OCI-LY7 (cell line): ENCODE data around the gene TBC1D1. TPM values are rescaled to one million over a fixed set of nuclear protein-coding genes. Genes with fewer than 3 reads are reported as not detected.

Experiments used
- BruUV-seq: library from RNA; stranded (reverse); fragments of 400-500 nt; replicated peaks from 2 replicates; lab custom pipeline; 2021; lab: Mats Ljungman, UMichigan
- CTCF ChIA-PET: fragments of 300-600 bp; sonication (Branson Sonifier 250); formaldehyde crosslinking; loops from one replicate; lab custom pipeline; 2022; ENCODE audit warnings: antibody characterized with exemption; ENCODE audit not compliant: unreplicated experiment; lab: Charles Lee
- POLR2A ChIA-PET: fragments of 300-600 bp; sonication (Branson Sonifier 250); formaldehyde crosslinking; loops from one replicate; lab custom pipeline; 2022; ENCODE audit warnings: antibody characterized with exemption; lab: Charles Lee
- DNase-seq: peaks from one replicate; pipeline ENCODE4 v3.0.0-alpha.2; 2015; ENCODE audit warnings: low spot score
- H2AFZ ChIP-seq: fragments of 200-600 bp; sonication (generic), shearing (Covaris generic); 2 replicates; pipeline ENCODE4 v1.6.1; 2014; ENCODE audit warnings: mild to moderate bottlenecking, antibody characterized with exemption, low read length, moderate library complexity
- H3K27ac ChIP-seq: fragments of 200-600 bp; sonication (generic); 2 replicates; pipeline ENCODE4 v1.5.1; 2014; ENCODE audit warnings: mixed run types, low read depth, mild to moderate bottlenecking, moderate library complexity, low read length, inconsistent platforms; ENCODE audit not compliant: poor library complexity, severe bottlenecking
- H3K36me3 ChIP-seq: fragments of 200-600 bp; sonication (generic); 2 replicates; pipeline ENCODE4 v1.6.1; 2014; ENCODE audit warnings: mild to moderate bottlenecking, antibody characterized with exemption, low read length, moderate library complexity, mixed read lengths; ENCODE audit not compliant: insufficient read depth
- H3K4me1 ChIP-seq: fragments of 200-600 bp; sonication (generic); 2 replicates; pipeline ENCODE4 v1.5.1; 2014; ENCODE audit warnings: mild to moderate bottlenecking, low read length; ENCODE audit not compliant: insufficient read depth, poor library complexity, severe bottlenecking
- H3K4me2 ChIP-seq: fragments of 200-600 bp; sonication (generic); 2 replicates; pipeline ENCODE4 v1.6.1; 2014; ENCODE audit warnings: mild to moderate bottlenecking, low read length
- H3K4me3 ChIP-seq: fragments of 200-600 bp; sonication (generic); 2 replicates; pipeline ENCODE4 v1.5.1; 2014; ENCODE audit warnings: mild to moderate bottlenecking, low read depth, low read length; ENCODE audit not compliant: poor library complexity, severe bottlenecking
- H3K79me2 ChIP-seq: fragments of 200-600 bp; sonication (generic); 2 replicates; pipeline ENCODE4 v1.6.1; 2016; ENCODE audit warnings: low read depth, mild to moderate bottlenecking, low read length, moderate library complexity, mixed read lengths; ENCODE audit not compliant: insufficient read depth
- H3K9me2 ChIP-seq: fragments of 200-600 bp; sonication (generic); 2 replicates; pipeline ENCODE4 v1.6.1; 2016; ENCODE audit warnings: mild to moderate bottlenecking, low read length, mixed read lengths; ENCODE audit not compliant: insufficient read depth
- H3K9me3 ChIP-seq: fragments of 200-600 bp; sonication (generic); 2 replicates; pipeline ENCODE4 v1.6.1; 2014; ENCODE audit warnings: mild to moderate bottlenecking, mixed run types, low read length, mixed read lengths
- H4K20me1 ChIP-seq: fragments of 200-600 bp; sonication (generic); 2 replicates; pipeline ENCODE4 v1.6.1; 2014; ENCODE audit warnings: mild to moderate bottlenecking, antibody characterized with exemption, low read length, moderate library complexity, mixed read lengths; ENCODE audit not compliant: insufficient read depth
- EZH2phosphoT487 ChIP-seq: fragments of 200-600 bp; sonication (generic); IDR thresholded peaks from 2 replicates; pipeline ENCODE4 v1.6.1; 2018; ENCODE audit warnings: low read depth, borderline replicate concordance, mild to moderate bottlenecking, mixed run types, antibody characterized with exemption, low read length, moderate library complexity, mixed read lengths
- intact Hi-C: fragments of 100-400 bp; cut with micrococcal nuclease; formaldehyde crosslinking; loops from one replicate; pipeline ENCODE4 v1.10.0; 2022; ENCODE audit not compliant: unreplicated experiment
- total RNA-seq, 2 experiments: library from RNA; depleted of rRNA in 1 of 2; stranded (reverse); fragments of >200 nt in 1 of 2; shearing (Covaris generic) in 1 of 2; gene quantifications; 2 replicates each; pipeline ENCODE4 v1.2.3, GENCODE V29; 2014 to 2022
- TF ChIP-seq, protein P1 (sequence below): fragments of 200-600 bp; sonication (generic); conservative IDR thresholded peaks from 2 replicates; pipeline ENCODE4 v1.5.1; 2014; ENCODE audit warnings: mild to moderate bottlenecking, antibody characterized with exemption, low read length, moderate library complexity, mixed read lengths

Gene TBC1D1
- total RNA-seq, 2 experiments from 2014 or later, result 539 to 545 TPM

DNA sequence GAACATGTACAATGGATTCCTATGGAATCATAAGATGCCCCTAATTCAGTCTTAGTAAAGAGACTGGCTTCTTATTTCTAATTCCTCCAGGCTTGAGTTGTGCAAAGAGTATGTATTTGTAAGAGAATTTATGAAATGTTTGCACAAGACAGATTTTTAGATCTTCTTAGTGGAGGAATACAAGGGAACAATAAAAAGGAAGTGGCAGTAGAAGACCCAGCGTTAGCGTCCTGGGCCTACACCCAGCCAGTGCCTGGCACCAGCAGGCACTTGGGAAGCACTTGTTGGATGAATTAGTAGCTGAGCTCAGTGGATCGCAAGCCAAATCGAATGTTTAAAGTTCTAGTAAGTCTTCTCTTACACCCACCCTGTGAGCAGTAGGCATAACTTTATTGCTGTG is 226.7 kb downstream of the TBC1D1 start:
- intact Hi-C loops, result no loop called here
- H4K20me1 ChIP-seq, result no peaks in the 10 kb centered on the region
- CTCF ChIA-PET, result no interaction called here
- no peaks in the 10 kb centered on the region for H3K9me2 ChIP-seq
- no peaks in the 10 kb centered on the region for H3K9me3 ChIP-seq
- no peak overlapping the region for H3K27ac ChIP-seq
- POLR2A ChIA-PET, result no interaction called here
- no peaks in the 10 kb centered on the region for H3K79me2 ChIP-seq
- no peak overlapping the region for H3K4me3 ChIP-seq
- no TSS peak for BruUV-seq
- DNase-seq, result no peak
- H2AFZ ChIP-seq, result no peak overlapping the region
- H3K4me2 ChIP-seq, result no peak overlapping the region
- no peaks in the 10 kb centered on the region for H3K4me1 ChIP-seq
- TF ChIP-seq EZH2phosphoT487, result no peak
- TF ChIP-seq, protein P1, sequence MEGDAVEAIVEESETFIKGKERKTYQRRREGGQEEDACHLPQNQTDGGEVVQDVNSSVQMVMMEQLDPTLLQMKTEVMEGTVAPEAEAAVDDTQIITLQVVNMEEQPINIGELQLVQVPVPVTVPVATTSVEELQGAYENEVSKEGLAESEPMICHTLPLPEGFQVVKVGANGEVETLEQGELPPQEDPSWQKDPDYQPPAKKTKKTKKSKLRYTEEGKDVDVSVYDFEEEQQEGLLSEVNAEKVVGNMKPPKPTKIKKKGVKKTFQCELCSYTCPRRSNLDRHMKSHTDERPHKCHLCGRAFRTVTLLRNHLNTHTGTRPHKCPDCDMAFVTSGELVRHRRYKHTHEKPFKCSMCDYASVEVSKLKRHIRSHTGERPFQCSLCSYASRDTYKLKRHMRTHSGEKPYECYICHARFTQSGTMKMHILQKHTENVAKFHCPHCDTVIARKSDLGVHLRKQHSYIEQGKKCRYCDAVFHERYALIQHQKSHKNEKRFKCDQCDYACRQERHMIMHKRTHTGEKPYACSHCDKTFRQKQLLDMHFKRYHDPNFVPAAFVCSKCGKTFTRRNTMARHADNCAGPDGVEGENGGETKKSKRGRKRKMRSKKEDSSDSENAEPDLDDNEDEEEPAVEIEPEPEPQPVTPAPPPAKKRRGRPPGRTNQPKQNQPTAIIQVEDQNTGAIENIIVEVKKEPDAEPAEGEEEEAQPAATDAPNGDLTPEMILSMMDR, result no peak
- peaks cover 100% of the 10 kb centered on the region for H3K36me3 ChIP-seq

DNA sequence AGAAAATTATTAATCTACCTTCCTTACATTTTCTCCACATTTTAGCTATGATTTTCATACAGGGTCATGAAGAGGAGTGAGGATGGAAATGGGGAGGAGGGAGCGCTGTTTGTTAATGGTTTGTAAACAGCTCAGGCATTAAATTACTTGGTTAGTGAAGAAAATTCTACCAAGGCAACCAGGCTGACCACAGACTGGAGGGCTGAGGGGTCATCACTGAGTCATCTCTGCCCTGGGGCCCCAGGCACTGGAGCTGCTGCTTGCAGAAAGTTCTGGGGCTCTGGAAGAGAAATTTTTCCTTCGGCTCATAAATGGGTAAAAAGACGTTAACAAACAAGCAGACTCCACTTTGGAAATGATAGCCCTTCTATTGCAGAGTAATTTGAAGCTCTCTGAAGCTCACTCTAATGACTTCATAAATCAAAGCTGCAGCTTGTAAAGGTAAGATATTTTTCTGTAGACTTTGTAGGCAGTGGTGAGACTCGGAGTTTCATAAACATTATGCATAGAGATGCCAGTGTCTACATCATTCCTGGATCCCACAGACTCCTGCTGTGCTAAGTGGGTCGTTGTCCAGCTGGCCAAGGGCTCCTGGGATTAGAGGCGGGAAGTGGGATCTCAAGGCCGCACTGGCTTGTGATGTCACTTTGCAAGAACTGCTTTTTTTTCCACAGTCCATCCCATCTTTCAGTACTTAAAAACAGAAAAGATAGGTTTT is 228.9 kb downstream of the TBC1D1 start:
- Histone ChIP-seq H3K4me1 (no peaks in the 10 kb centered on the region), H2AFZ (no peak overlapping the region), H3K36me3 (peaks cover 99% of the 10 kb centered on the region), H3K9me2 (no peaks in the 10 kb centered on the region), H3K79me2 (no peaks in the 10 kb centered on the region), H4K20me1 (no peaks in the 10 kb centered on the region), H3K9me3 (no peaks in the 10 kb centered on the region), H3K27ac (no peak overlapping the region), H3K4me2 (no peak overlapping the region), H3K4me3 (no peak overlapping the region)
- ChIA-PET CTCF (no interaction called here), POLR2A (interaction anchor here (1.1 to 1.6 kb wide), 3 partner anchors 18 to 41 kb away, joined by 3 to 4 read pairs (median 3); no protein-coding TSS in a partner anchor)
- no peak for TF ChIP-seq EZH2phosphoT487
- TF ChIP-seq, protein P1, result no peak
- DNase-seq, result no peak
- no TSS peak for BruUV-seq
- intact Hi-C loops, result no loop called here

DNA sequence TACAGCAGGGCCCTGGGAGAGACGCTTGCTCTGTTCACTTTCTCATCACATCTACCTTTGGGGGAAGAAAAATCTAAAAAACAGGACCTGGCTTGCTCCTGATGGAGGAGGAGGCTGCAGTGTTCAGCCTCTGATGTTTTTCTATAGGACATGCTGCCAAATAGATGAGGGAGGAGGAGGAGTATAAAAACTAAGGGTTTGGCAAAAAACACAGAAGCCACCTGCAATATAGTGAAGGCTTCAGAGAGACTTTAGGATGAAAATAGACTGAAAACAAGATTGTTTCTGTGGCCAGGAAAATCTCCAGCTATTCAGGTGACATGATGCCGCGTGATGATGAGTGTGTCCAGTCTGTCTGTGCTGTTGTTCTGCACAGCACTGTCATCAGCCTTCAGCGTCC is 229.9 kb downstream of the TBC1D1 start:
- H3K9me2 ChIP-seq, result no peaks in the 10 kb centered on the region
- no peak overlapping the region for H2AFZ ChIP-seq
- H3K4me1 ChIP-seq, result no peaks in the 10 kb centered on the region
- no peak overlapping the region for H3K4me3 ChIP-seq
- H3K9me3 ChIP-seq, result no peaks in the 10 kb centered on the region
- H3K36me3 ChIP-seq, result peaks cover 99% of the 10 kb centered on the region
- H4K20me1 ChIP-seq, result no peaks in the 10 kb centered on the region
- no peak for TF ChIP-seq EZH2phosphoT487
- TF ChIP-seq, protein P1, result no peak
- no peak for DNase-seq
- intact Hi-C loops, result no loop called here
- H3K27ac ChIP-seq, result no peak overlapping the region
- BruUV-seq, result no TSS peak
- CTCF ChIA-PET, result no interaction called here
- H3K4me2 ChIP-seq, result no peak overlapping the region
- POLR2A ChIA-PET, result interaction anchor here (0.7 to 1.2 kb wide), 2 partner anchors 40 to 229 kb away, joined by 3 read pairs; no protein-coding TSS in a partner anchor
- H3K79me2 ChIP-seq, result no peaks in the 10 kb centered on the region
